ENCODE data around the gene PAQR6. TPM values are rescaled to one million over a fixed set of nuclear protein-coding genes. Genes with fewer than 3 reads are reported as not detected.

Gene PAQR6
- total and polyA plus RNA-seq, 10 of the 15 experiments (the other 5 are each of a cell fraction or from before 2014, with no cell fraction given), result 0.42 to 4.5 (median 1.3) TPM

DNA sequence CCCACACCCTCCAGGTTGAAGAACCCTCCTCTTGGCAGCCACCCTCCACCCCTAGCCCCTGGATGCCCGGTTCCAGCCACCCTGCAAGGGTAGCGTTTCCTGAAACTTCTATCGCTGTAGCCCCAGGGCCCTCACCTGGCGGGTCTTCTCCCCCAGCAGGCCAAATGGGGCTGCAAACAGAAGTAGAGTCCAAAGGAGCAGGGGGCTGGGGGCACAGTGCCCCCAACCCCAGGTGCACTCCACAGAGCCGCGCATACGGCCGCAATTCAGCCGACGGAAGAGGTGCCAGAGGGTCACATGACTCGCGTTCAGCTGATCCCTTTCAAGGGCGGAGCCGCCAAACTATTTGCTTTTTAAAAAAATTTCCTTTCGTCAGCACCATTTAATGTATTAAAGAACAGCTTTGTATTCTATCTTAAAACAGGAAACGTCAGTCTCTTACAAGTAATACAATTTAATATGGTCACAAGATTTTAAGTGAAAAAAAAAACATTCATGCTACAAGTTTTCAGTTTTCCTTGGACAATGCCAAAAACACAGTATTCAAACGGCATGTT is 47.6 kb upstream of the PAQR6 start, which contains the start of gene GLMP:
Gene GLMP, minus strand, starts transcription at position 289 of the 557 bp plus-strand sequence. Its CDS starts 34 bp downstream, at position 255.
- Histone ChIP-seq H3K79me2 (ENCODE audit: control insufficient read depth, insufficient read depth, low read length) (no peaks in the 10 kb centered on the region), H3K4me3 (peak within 1 kb of the TSS; percentile 87), H3K36me3 (ENCODE audit: control insufficient read depth in 2 of 2, insufficient read depth in 2 of 2, low read length in 1 of 2) (peaks cover 0 to 1% of the 10 kb centered on the region in 2 experiments; a peak in 1 of 4 replicates), H3K9ac (ENCODE audit: control insufficient read depth, insufficient read depth, low read length) (peak within 1 kb of the TSS; percentile 41), H4K20me1 (ENCODE audit: control insufficient read depth, insufficient read depth) (no peaks in the 10 kb centered on the region), H3K4me1 (ENCODE audit: control insufficient read depth, insufficient read depth, low read length) (peaks cover 4% of the 10 kb centered on the region), H3K4me2 (ENCODE audit: control insufficient read depth, insufficient read depth) (peak within 1 kb of the TSS; percentile 86), H3K27ac (ENCODE audit: control insufficient read depth, insufficient read depth) (no peak within 1 kb of the TSS), H3K27me3 (replicated peaks in 1 of 2; ENCODE audit: control insufficient read depth in 2 of 2, insufficient read depth in 2 of 2, low read length in 1 of 2) (no peaks in the 10 kb centered on the region), H2AFZ (ENCODE audit: control insufficient read depth, low read depth, low read length) (peak within 1 kb of the TSS; percentile 79), H3K9me3 (replicated peaks; ENCODE audit: control insufficient read depth, insufficient read depth, low read length) (no peaks in the 10 kb centered on the region)
- DNase-seq (ENCODE audit: low read depth, low spot score) (no peak), ATAC-seq (peak; percentile 73), FAIRE-seq (peak; percentile 66)
- POLR2A ChIA-PET, result interaction anchor here (1.6 kb wide), 1 partner anchor 12 kb away, joined by 4 read pairs; the partner anchor contains the start of gene TMEM79
- SMC1A ChIA-PET (ENCODE audit: uncharacterized antibody, unreplicated experiment), result interaction anchor here (0.9 to 1.4 kb wide), 4 partner anchors 12 to 69 kb away, joined by 3 to 7 read pairs (median 4); partner anchors contain the start of gene TMEM79
- whole genome bisulfite sequencing (ENCODE audit: insufficient coverage, insufficient replicate concordance, low lambda C conversion rate, missing lambda C conversion rate), result 1% methylated on average over 17 of the region's 17 CpGs
- intact Hi-C loops (cut with micrococcal nuclease; ENCODE audit: unreplicated experiment) (no loop called here), in situ Hi-C loops (cut with MboI) (no loop called here)
- RAD21 ChIA-PET (ENCODE audit: unreplicated experiment), result interaction anchor here (1.0 kb wide), 1 partner anchor 12 kb away, joined by 3 read pairs; no protein-coding TSS in a partner anchor
- no TSS peak for BruUV-seq (replicated peaks)
- CTCF ChIA-PET, result interaction anchor here (1.6 kb wide), 1 partner anchor 13 kb away, joined by 7 read pairs; the partner anchor contains the start of gene SMG5
- peak; percentile 51; the same call in 1 of the 2 replicates for TF ChIP-seq MXI1 (IDR thresholded peaks at IDR 0.05; ENCODE audit: low read depth, low read length)
- no peak for TF ChIP-seq BCL3 (IDR thresholded peaks at IDR 0.05; ENCODE audit: borderline replicate concordance, insufficient read depth, low read depth, low read length, poor library complexity, severe bottlenecking)
- 0 out of 2 replicates have a peak, but pooled peaks have one; percentile 12 for TF ChIP-seq RUNX3 (IDR thresholded peaks at IDR 0.05; ENCODE audit: low read length)
- TF ChIP-seq FOXM1 (IDR thresholded peaks at IDR 0.05; ENCODE audit: low read depth, low read length), result no peak
- peak; percentile 83; the same call in 1 of the 2 replicates for TF ChIP-seq RELB (IDR thresholded peaks at IDR 0.05; ENCODE audit: low read depth)
- TF ChIP-seq GATAD2B (conservative IDR thresholded peaks at IDR 0.05; ENCODE audit: low read depth), result peak; percentile 61; the same call in 1 of the 2 replicates
- no peak for TF ChIP-seq YBX1 (IDR thresholded peaks at IDR 0.05)
- TF ChIP-seq PAX5 (IDR thresholded peaks at IDR 0.05; ENCODE audit: borderline replicate concordance, low read depth, low read length), result no peak
- TF ChIP-seq NFIC (IDR thresholded peaks at IDR 0.05; ENCODE audit: low read depth, low read length), result peak; percentile 56; the same call in 1 of the 2 replicates
- TF ChIP-seq BHLHE40 (IDR thresholded peaks at IDR 0.05; ENCODE audit: borderline replicate concordance in 1 of 2, low read depth in 2 of 2, low read length in 1 of 2), result peak; percentile 19 to 49; a peak in 2 of 4 replicates
- peak; percentile 47 for TF ChIP-seq ZNF687 (IDR thresholded peaks at IDR 0.05)
- TF ChIP-seq, protein P1, sequence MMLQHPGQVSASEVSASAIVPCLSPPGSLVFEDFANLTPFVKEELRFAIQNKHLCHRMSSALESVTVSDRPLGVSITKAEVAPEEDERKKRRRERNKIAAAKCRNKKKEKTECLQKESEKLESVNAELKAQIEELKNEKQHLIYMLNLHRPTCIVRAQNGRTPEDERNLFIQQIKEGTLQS (IDR thresholded peaks at IDR 0.05; ENCODE audit: borderline replicate concordance, extremely low read depth, low read depth, low read length), result peak; percentile 85; the same call in 1 of the 2 replicates
- TF ChIP-seq NR2F1 (conservative IDR thresholded peaks at IDR 0.05), result 0 out of 2 replicates have a peak, but pooled peaks have one; percentile 36

Data from GM12878 (cell line).